H54 (cell line): ENCODE data around the gene DPEP1.
"Not testable (repeated sequence)": the region's sequence is repeated elsewhere in the genome, so short reads cannot be mapped to it uniquely, and the experiment has no call there.

ENCODE experiments used
- DNase-seq: peaks from one replicate; pipeline ENCODE4 v3.0.0; 2011; ENCODE audit warnings: low spot score, mixed read lengths; ENCODE audit not compliant: insufficient read length
- FAIRE-seq: peaks from 3 replicates; lab custom pipeline; 2011; peaks lifted over from hg19 to GRCh38; lab: Jason Lieb, UNC
- POLR2A ChIP-seq: IDR thresholded peaks from 2 replicates; pipeline ENCODE4 v1.6.1; 2011; ENCODE audit warnings: low read depth, mild to moderate bottlenecking, low read length

Gene DPEP1

DNA sequence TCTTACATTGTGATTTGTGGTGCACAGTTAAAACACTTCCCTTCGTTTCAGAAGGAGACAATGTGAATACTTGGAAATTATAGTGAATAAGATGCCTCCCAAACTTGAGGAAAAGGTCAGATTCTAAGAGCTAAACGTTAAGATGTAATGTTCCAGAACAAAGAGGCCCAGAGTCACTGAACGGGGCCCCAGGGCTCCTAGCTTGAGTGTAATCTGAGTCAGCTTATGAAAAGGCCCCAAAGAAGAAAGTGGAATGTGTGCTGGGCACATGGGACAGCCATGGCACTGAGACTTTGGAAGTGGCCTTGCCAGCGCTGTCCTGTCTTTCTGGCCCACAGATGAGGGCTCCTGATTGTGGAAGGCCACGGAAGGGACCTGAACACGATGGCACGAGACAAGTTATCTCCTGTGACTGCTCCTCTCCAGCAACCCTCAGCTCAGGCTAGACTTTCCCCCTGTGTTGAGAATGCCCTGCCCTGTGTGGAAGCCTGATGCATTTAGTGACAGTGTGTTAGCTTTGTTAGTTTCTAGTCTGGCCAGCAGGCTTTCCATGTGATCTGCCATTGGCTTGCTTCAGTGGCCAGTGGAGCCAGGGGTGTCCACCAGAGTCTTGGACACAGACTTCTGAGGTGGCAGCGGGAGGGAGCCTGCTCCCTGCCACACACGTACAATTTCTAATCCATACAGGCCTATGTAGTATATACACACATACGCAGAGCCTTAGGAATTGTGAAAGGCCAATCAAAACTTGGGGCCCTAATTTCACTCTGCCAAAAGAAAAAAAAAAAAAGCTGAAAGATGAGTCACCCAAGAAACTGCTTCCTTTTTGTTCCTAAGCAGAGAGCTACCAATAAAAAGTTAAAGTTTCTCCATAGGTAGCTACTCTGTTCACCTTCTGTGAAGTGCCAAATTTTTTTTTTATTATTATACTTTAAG is 57.3 kb downstream of the DPEP1 start:
- TF ChIP-seq POLR2A: no peak

DNA sequence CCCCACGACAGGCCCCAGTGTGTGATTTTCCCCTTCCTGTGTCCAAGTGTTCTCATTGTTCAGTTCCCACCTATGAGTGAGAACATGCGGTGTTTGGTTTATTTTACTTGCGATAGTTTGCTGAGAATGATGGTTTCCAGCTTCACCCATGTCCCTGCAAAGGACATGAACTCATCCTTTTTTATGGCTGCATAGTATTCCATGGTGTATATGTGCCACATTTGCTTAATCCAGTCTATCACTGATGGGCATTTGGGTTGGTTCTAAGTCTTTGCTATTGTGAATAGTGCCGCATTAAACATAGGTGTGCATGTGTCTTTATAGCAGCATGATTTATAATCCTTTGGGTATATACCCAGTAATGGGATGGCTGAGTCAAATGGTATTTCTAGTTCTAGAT is 58.1 kb downstream of the DPEP1 start:
- DNase-seq, FAIRE-seq: not testable (repeated sequence)

More for the DNA sequence above, 57.3 kb downstream of the DPEP1 start:
- FAIRE-seq (no peak), DNase-seq (no peak)

DNA sequence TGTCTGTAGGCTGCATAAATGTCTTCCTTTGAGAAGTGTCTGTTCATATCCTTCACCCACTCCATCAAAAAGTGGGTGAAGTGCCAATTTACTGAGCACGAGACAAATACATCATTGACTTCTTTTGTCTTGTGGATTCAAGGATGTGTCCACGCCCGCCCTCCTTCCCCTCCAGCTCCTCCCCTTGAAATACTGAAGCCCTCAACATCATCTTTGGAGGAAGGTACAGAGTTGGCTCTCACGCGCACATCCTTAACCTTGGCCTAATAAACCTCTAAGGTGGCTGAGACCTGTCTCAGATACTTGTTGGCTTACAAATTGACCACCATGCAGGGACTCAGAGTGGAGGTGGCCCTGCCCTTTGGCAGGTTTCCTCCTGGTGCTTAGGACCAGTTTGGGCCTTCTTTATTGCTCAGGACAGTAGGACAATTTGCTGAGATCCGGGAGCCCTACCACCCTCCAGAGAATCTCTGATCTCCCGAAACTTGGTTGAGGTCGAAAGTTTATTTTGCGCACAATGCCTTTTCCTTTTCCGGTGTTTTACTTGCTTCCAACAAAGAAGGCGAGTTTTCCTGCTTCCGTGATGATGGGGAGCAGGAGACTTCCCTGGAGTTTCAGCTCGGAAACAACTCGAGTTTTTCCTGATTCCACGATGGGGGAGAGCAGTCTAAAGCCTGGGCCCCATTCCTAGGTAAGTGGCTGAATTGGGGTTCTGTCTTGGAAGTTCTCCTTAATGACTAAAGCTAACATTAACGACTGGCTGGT is 58.9 kb downstream of the DPEP1 start:
- no peak for TF ChIP-seq POLR2A
- DNase-seq: no peak
- FAIRE-seq: no peak

DNA sequence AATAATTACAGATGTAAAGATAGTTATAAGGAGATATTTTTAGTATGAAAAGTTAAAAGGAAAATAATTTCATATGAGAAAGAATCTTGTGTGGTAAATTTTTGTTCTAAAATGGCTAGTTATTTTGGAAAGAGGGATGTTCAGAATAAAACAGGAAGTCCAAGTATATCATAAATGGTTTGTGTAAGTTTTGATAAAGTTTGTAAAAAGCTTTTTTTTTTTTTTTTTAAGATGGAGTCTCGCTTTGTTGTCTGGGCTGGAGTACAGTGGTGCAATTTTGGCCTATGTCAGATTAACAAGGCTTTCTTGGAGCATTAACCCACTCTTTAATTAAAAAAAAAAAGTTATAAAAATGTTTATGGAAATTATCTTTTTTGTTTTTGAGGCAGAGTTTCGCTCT is 64.8 kb downstream of the DPEP1 start:
- DNase-seq (no peak), FAIRE-seq (no peak)

DNA sequence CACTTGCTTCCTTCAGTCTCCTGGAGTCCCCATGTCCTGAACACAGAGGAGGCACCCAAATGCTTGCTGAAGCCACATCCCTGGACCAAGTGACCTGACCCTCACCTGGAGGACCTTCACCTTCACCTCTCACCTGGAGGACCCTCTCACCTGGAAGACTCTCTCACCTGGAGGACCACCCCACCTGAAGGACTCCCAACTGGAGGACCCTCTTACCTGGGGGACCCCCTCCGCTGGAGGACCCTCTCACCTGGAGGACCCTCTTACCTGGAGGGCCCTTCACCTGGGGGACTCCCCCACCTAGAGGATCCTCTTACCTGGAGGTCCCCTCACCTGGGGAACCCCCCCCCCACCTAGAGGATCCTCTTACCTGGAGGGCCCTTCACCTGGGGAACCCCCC is 72.5 kb downstream of the DPEP1 start:
- DNase-seq (no peak), FAIRE-seq (no peak)
- no peak for TF ChIP-seq POLR2A

More for the DNA sequence above, 64.8 kb downstream of the DPEP1 start:
- TF ChIP-seq POLR2A: no peak

DNA sequence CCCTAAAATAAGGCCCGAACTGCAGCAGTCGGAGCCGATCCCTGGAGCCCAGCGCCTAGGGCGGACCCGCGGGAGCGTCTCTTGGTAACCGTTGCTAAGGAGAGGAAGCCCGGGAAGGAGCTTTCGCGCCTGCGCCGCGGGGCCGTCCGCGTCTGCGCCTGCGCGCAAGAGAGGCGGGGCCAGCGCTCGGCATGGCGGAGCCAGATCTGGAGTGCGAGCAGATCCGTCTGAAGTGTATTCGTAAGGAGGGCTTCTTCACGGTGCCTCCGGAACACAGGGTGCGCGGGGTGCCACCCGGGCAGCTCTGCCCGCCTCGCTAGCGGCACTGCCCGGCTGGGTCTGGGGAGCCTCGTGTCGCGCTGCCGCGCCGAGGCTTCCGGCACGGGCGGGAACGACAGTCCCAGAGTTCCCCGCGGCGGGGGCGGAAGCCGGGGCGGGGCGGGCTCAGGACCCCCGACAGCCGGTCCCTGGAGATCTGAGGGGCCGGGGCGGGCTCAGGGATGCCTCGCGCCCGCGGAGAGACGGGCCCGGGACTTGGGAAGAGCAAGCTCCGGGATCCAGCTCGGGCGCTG is 73.2 kb downstream of the DPEP1 start, which contains the start of gene CDK10:
CDK10 (plus strand) TSS at position 170 of the 572 bp plus-strand sequence; CDS start at position 192, 22 bp downstream.
- DNase-seq (peak; percentile 96), FAIRE-seq (no peak)

DNA sequence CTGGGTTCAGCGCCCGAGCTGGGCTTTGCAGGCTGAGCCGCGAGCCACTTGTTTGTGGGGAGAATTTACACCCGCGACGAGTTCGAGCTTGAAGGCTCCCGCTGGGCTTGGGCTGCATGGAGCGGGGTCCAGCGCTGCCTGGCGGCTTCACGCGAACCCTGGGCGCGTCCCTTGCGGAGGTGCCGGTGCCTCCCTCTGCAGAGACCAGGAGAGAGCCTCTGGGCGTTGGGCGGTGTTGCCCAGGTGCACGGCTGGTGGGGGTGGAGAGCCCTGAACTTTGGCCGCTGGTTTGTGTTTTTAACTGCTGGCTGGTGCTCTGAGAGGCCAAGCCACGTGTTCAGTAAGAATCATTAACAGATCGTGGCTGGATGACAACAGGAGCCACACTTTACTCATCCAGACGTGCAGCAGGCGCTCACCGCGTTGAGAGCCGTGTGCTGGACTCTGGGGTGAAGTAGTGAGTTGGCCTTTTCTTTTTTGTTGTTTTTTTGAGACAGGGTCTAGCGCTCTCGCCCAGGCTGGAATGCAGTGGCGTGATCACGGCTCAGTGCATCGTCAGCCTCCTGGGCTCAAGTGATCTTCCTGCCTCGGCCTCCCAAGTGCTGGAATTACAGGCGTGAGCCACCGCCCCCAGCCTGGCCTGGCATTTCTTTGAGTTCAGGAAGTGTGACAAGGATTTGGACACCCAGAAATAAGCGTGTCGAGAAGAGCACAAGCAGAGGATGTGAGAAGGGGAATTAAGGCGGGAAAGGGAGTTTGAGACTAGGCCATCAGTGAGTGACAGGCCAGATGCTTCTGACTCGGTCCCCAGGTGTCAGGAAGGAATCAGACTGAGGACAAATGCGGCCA is 73.9 kb downstream of the DPEP1 start:
- no peak for DNase-seq
- no peak for FAIRE-seq

More for the DNA sequence above, 73.2 kb downstream of the DPEP1 start, which contains the start of gene CDK10:
- peak; percentile 84 for TF ChIP-seq POLR2A

More for the DNA sequence above, 73.9 kb downstream of the DPEP1 start:
- no peak for TF ChIP-seq POLR2A
